Lower leg skin (tissue), 4 donors: ENCODE data around the gene NOX3. TPM values are rescaled to one million over a fixed set of nuclear protein-coding genes. Genes with fewer than 3 reads are reported as not detected.

Experiments
- DNase-seq, 2 donors: peaks; one replicate each; pipeline ENCODE4 v3.0.0-alpha.2; 2019; ENCODE audit warnings: low spot score in 2 of 2
- H3K4me3 ChIP-seq: fragments of 200-600 bp; sonication (generic); 2 replicates; pipeline ENCODE4 v1.5.1; 2017; ENCODE audit warnings: mild to moderate bottlenecking, low read depth; ENCODE audit not compliant: poor library complexity, severe bottlenecking
- CTCF ChIP-seq, 3 donors: fragments of 450-650 bp; IDR thresholded peaks; one replicate each; pipeline ENCODE4 v1.5.1; 2016; ENCODE audit warnings: antibody characterized with exemption in 3 of 3, mild to moderate bottlenecking in 3 of 3, moderate library complexity in 2 of 3
- POLR2A ChIP-seq, 2 donors: fragments of 450-650 bp; IDR thresholded peaks; one replicate each; pipeline ENCODE4 v1.6.1; 2016 to 2017; ENCODE audit warnings: antibody characterized with exemption in 2 of 2, mild to moderate bottlenecking in 1 of 2, moderate library complexity in 1 of 2
- WGBS, 2 donors: methylation state at CpG; one replicate each; pipeline ENCODE4 v1.1.5; 2018; 5-methylcytosine and 5-hydroxymethylcytosine counted together
- intact Hi-C: fragments of 100-400 bp; cut with DNase I; formaldehyde crosslinking; loops from one replicate; pipeline ENCODE4 v1.15.0; 2023; ENCODE audit warnings: low total_unique reads
- total RNA-seq, 4 donors: library from RNA; depleted of rRNA; stranded (reverse); fragments of >200 nt; gene quantifications; one replicate each; pipeline ENCODE4 v1.1.0, GENCODE V29; 2016

NOX3 gene
- total RNA-seq, 4 donors from 2014 or later = not detected

- no peak overlapping the region for H3K4me3 ChIP-seq
- no peak for DNase-seq
- WGBS, 2 donors = 91% methylated on average over 2 of the region's 2 CpGs
- intact Hi-C loops = no loop called here
- TF ChIP-seq CTCF (IDR thresholded peaks at IDR 0.05) (no peak), POLR2A (IDR thresholded peaks at IDR 0.05) (no peak)
Observed at GRCh38 chr6:155420492-155420891, 35.1 kb downstream of the NOX3 start.

GRCh38 chr6:155419161-155419560, 36.5 kb downstream of the NOX3 start:
- intact Hi-C loops = no loop called here
- H3K4me3 ChIP-seq = no peak overlapping the region
- DNase-seq = no peak
- no peak for TF ChIP-seq CTCF (IDR thresholded peaks at IDR 0.05)
- no peak for TF ChIP-seq POLR2A (IDR thresholded peaks at IDR 0.05)
- WGBS, 2 donors = 62 to 70% methylated on average over 4 of the region's 4 CpGs

- no peak overlapping the region for H3K4me3 ChIP-seq
- intact Hi-C loops = no loop called here
- 10 to 13% methylated on average over 9 of the region's 9 CpGs for WGBS, 2 donors
- TF ChIP-seq POLR2A (IDR thresholded peaks at IDR 0.05) = no peak
- no peak for TF ChIP-seq CTCF (IDR thresholded peaks at IDR 0.05)
- peak in 1 of 2 donors; percentile 40 for DNase-seq
Observed at GRCh38 chr6:155418017-155418761, 37.5 kb downstream of the NOX3 start.

- WGBS, 2 donors = 66 to 70% methylated on average over 3 of the region's 3 CpGs
- no peak overlapping the region for H3K4me3 ChIP-seq
- no peak for TF ChIP-seq POLR2A (IDR thresholded peaks at IDR 0.05)
- no peak for TF ChIP-seq CTCF (IDR thresholded peaks at IDR 0.05)
- intact Hi-C loops = no loop called here
- no peak for DNase-seq
Observed at GRCh38 chr6:155417454-155417853, 38.2 kb downstream of the NOX3 start.

- intact Hi-C loops = no loop called here
- WGBS, 2 donors = 91 to 94% methylated on average over 4 of the region's 4 CpGs
- no peak overlapping the region for H3K4me3 ChIP-seq
- TF ChIP-seq CTCF (IDR thresholded peaks at IDR 0.05) (no peak), POLR2A (IDR thresholded peaks at IDR 0.05) (no peak)
- no peak for DNase-seq
Observed at GRCh38 chr6:155415953-155416352, 39.7 kb downstream of the NOX3 start.

- DNase-seq = no peak
- 94 to 96% methylated on average over 3 of the region's 3 CpGs for WGBS, 2 donors
- TF ChIP-seq CTCF (IDR thresholded peaks at IDR 0.05) (no peak), POLR2A (IDR thresholded peaks at IDR 0.05) (no peak)
- intact Hi-C loops = no loop called here
- H3K4me3 ChIP-seq = no peak overlapping the region
Observed at GRCh38 chr6:155414049-155414448, 41.6 kb downstream of the NOX3 start.
